Measurements from ENCODE around the gene ZNF107.

ZNF107 gene

DNA sequence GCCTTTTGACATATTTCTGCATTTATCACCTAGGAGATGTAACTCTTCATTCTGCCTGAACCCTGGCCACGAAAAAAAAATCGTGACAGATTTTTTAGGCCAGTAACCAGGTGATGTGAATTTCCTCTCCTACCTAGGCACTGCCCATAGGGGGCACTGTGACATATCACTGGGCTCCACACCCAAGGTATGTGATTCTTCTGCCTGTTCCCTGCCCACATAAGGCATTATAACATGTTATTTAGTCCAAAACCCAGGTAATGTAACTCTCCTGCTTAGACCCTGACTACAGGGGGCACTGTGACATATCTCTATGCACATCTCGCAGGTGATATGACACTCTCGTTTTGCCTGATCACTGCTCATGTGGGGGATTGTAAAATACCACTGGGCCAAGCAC, 29.5 kb upstream of the ZNF107 start:
- no peaks in the 10 kb centered on the region for H3K79me2 ChIP-seq (ENCODE audit: insufficient read depth, low read length)
- DNase-seq (peak; percentile 7), ATAC-seq (ENCODE audit: insufficient read depth, low read depth) (no peak)
- no peak overlapping the region for H3K9ac ChIP-seq (ENCODE audit: low read depth, low read length)
- H3K36me3 ChIP-seq (ENCODE audit: insufficient read depth, low read length): no peaks in the 10 kb centered on the region
- no peak overlapping the region for H3K4me3 ChIP-seq (ENCODE audit: low read depth in 1 of 2, low read length in 2 of 2)
- TF ChIP-seq EZH2 (IDR thresholded peaks at IDR 0.05; ENCODE audit: borderline replicate concordance, low read depth, low read length, severe bottlenecking): no peak
- TF ChIP-seq, protein P1, sequence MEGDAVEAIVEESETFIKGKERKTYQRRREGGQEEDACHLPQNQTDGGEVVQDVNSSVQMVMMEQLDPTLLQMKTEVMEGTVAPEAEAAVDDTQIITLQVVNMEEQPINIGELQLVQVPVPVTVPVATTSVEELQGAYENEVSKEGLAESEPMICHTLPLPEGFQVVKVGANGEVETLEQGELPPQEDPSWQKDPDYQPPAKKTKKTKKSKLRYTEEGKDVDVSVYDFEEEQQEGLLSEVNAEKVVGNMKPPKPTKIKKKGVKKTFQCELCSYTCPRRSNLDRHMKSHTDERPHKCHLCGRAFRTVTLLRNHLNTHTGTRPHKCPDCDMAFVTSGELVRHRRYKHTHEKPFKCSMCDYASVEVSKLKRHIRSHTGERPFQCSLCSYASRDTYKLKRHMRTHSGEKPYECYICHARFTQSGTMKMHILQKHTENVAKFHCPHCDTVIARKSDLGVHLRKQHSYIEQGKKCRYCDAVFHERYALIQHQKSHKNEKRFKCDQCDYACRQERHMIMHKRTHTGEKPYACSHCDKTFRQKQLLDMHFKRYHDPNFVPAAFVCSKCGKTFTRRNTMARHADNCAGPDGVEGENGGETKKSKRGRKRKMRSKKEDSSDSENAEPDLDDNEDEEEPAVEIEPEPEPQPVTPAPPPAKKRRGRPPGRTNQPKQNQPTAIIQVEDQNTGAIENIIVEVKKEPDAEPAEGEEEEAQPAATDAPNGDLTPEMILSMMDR (IDR thresholded peaks at IDR 0.05; ENCODE audit: borderline replicate concordance, extremely low read depth, low read length, poor library complexity, severe bottlenecking): peak; percentile 47
- H4K20me1 ChIP-seq (ENCODE audit: insufficient read depth, low read length): no peaks in the 10 kb centered on the region
- H3K4me2 ChIP-seq (ENCODE audit: insufficient read depth, low read length): no peak overlapping the region
- H3K4me1 ChIP-seq (ENCODE audit: insufficient read depth, low read length): no peaks in the 10 kb centered on the region
- no peak overlapping the region for H3K27ac ChIP-seq (ENCODE audit: low read length)
- H3K9me3 ChIP-seq (ENCODE audit: insufficient read depth, low read length, severe bottlenecking): no peaks in the 10 kb centered on the region
- H2AFZ ChIP-seq (ENCODE audit: low read depth, low read length): no peak overlapping the region
- no peaks in the 10 kb centered on the region for H3K27me3 ChIP-seq (ENCODE audit: insufficient read depth, low read length, poor library complexity)

DNA sequence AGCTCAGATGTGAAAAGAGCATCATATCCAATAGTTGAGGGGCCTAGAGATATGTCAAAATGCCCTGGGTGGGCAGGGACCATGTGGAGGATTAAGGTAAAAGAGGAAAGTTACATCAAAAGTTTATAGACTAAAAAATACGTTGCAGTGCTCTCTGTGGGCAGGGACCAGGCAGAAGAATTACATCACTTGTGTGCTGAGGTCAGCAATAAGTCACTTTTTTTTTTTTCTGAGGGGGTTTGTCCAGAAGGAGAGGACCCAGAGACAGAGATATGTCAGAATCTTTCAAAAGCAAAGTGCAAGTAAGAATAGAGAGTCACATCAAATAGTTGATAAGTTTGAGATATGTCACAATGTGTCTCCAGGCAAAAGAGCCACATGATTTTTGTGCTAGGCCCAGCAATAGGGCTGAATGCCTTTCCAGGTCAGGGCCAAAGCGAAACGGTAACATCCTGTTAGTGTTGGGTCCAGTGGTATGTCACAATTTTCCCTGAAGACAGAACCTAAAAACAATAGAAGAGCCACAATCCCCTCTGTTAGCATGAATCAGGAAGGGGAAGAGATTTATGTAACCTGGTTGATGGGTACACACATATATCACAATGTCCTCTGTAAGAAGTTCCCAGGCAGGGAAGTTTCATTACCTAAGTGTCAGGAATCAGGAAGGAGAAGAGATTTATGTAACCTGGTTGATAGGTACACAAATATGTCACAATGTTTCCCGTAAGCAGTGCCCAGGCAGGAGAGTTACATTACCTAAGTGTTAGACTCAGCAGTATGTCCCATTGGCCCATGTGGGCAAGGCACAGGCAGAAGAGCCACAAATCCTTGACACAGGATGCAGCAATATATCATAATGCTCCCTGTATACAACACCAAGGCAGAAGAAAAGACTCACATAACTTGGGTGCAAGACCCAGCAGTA, 28.1 kb upstream of the ZNF107 start:
- Histone ChIP-seq H4K20me1 (ENCODE audit: insufficient read depth, low read length) (no peaks in the 10 kb centered on the region), H3K27ac (ENCODE audit: low read length) (no peak overlapping the region), H3K9me3 (ENCODE audit: insufficient read depth, low read length, severe bottlenecking) (no peaks in the 10 kb centered on the region), H3K27me3 (ENCODE audit: insufficient read depth, low read length, poor library complexity) (no peaks in the 10 kb centered on the region), H3K9ac (ENCODE audit: low read depth, low read length) (no peak overlapping the region), H3K79me2 (ENCODE audit: insufficient read depth, low read length) (no peaks in the 10 kb centered on the region), H3K4me1 (ENCODE audit: insufficient read depth, low read length) (no peaks in the 10 kb centered on the region), H3K36me3 (ENCODE audit: insufficient read depth, low read length) (no peaks in the 10 kb centered on the region), H2AFZ (ENCODE audit: low read depth, low read length) (no peak overlapping the region), H3K4me2 (ENCODE audit: insufficient read depth, low read length) (no peak overlapping the region), H3K4me3 (ENCODE audit: low read depth in 1 of 2, low read length in 2 of 2) (no peak overlapping the region)
- DNase-seq (no peak), ATAC-seq (ENCODE audit: insufficient read depth, low read depth) (no peak; the same call in 2 of the 3 replicates)
- no peak for TF ChIP-seq EZH2 (IDR thresholded peaks at IDR 0.05; ENCODE audit: borderline replicate concordance, low read depth, low read length, severe bottlenecking)
- TF ChIP-seq, protein P1 (IDR thresholded peaks at IDR 0.05; ENCODE audit: borderline replicate concordance, extremely low read depth, low read length, poor library complexity, severe bottlenecking): no peak

DNA sequence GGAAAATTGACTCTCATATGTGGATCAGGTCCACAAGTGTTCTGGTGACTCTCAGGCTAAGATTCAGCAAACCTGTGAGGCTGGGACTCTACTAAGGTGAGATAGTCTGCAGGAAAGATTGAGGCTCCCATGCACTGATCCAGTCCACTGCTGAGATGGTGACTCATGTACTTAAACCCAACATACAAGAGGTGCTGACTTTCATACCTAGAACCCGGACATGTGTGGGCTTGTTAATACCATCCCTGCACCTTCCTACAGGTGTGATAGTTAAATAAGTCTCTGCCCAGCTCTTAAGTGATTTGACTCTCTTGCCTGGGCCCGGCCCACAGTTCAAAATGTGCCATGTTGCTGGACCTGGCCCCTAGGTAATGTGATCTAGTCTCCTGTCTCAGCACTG, 27.1 kb upstream of the ZNF107 start:
- DNase-seq (no peak), ATAC-seq (ENCODE audit: insufficient read depth, low read depth) (no peak)
- Histone ChIP-seq H3K79me2 (ENCODE audit: insufficient read depth, low read length) (no peaks in the 10 kb centered on the region), H3K27me3 (ENCODE audit: insufficient read depth, low read length, poor library complexity) (no peaks in the 10 kb centered on the region), H3K9me3 (ENCODE audit: insufficient read depth, low read length, severe bottlenecking) (no peaks in the 10 kb centered on the region), H2AFZ (ENCODE audit: low read depth, low read length) (no peak overlapping the region), H3K4me2 (ENCODE audit: insufficient read depth, low read length) (no peak overlapping the region), H4K20me1 (ENCODE audit: insufficient read depth, low read length) (no peaks in the 10 kb centered on the region), H3K4me1 (ENCODE audit: insufficient read depth, low read length) (no peaks in the 10 kb centered on the region), H3K27ac (ENCODE audit: low read length) (no peak overlapping the region), H3K36me3 (ENCODE audit: insufficient read depth, low read length) (no peaks in the 10 kb centered on the region), H3K4me3 (ENCODE audit: low read depth in 1 of 2, low read length in 2 of 2) (no peak overlapping the region), H3K9ac (ENCODE audit: low read depth, low read length) (no peak overlapping the region)
- TF ChIP-seq EZH2 (IDR thresholded peaks at IDR 0.05; ENCODE audit: borderline replicate concordance, low read depth, low read length, severe bottlenecking): no peak
- TF ChIP-seq, protein P1 (IDR thresholded peaks at IDR 0.05; ENCODE audit: borderline replicate concordance, extremely low read depth, low read length, poor library complexity, severe bottlenecking): no peak
